Neural progenitor cell (in vitro differentiated cells): ENCODE measurements around the gene RGS9. TPM values are rescaled to one million over a fixed set of nuclear protein-coding genes. Genes with fewer than 3 reads are reported as not detected.

ENCODE experiments used
- DNase-seq: peaks from one replicate; pipeline ENCODE4 v3.0.0-alpha.2; 2016; ENCODE audit warnings: low spot score
- H2AFZ ChIP-seq: fragments of 200-600 bp; sonication (generic); replicated peaks from 2 replicates; pipeline ENCODE4 v1.6.1; 2016; ENCODE audit warnings: antibody characterized with exemption
- H3F3A ChIP-seq: fragments of 200-600 bp; sonication (generic); 2 replicates; pipeline ENCODE4 v1.6.1; 2016; ENCODE audit warnings: antibody characterized with exemption, low read depth
- H3K27ac ChIP-seq: fragments of 200-600 bp; sonication (generic); 2 replicates; pipeline ENCODE4 v1.5.1; 2016; ENCODE audit warnings: mild to moderate bottlenecking
- H3K27me3 ChIP-seq: fragments of 200-600 bp; sonication (generic); 2 replicates; pipeline ENCODE4 v1.6.1; 2016; ENCODE audit warnings: mild to moderate bottlenecking, moderate library complexity
- H3K36me3 ChIP-seq: fragments of 200-600 bp; sonication (generic); 2 replicates; pipeline ENCODE4 v1.5.1; 2016
- H3K4me1 ChIP-seq: fragments of 200-600 bp; sonication (generic); 2 replicates; pipeline ENCODE4 v1.6.1; 2016; ENCODE audit warnings: mixed run types
- H3K4me2 ChIP-seq: fragments of 200-600 bp; sonication (generic); 2 replicates; pipeline ENCODE4 v1.6.1; 2016
- H3K4me3 ChIP-seq: fragments of 200-600 bp; sonication (generic); 2 replicates; pipeline ENCODE4 v1.5.1; 2016
- H3K79me2 ChIP-seq: fragments of 200-600 bp; sonication (generic); 2 replicates; pipeline ENCODE4 v1.6.1; 2016; ENCODE audit warnings: low read depth
- H3K9ac ChIP-seq: fragments of 200-600 bp; sonication (generic); 2 replicates; pipeline ENCODE4 v1.6.1; 2016
- H3K9me3 ChIP-seq: fragments of 200-600 bp; sonication (generic); 2 replicates; pipeline ENCODE4 v1.5.1; 2016; ENCODE audit warnings: low read depth
- H4K20me1 ChIP-seq: fragments of 200-600 bp; sonication (generic); 2 replicates; pipeline ENCODE4 v1.6.1; 2016; ENCODE audit warnings: low read depth
- H3K27ac Mint-ChIP-seq: 3 replicates; pipeline ENCODE4 v1.8.0; 2021; ENCODE audit warnings: mixed read lengths
- H3K27me3 Mint-ChIP-seq: 2 replicates; pipeline ENCODE4 v1.8.0; 2022; ENCODE audit warnings: low read depth, mild to moderate bottlenecking, inconsistent platforms, moderate library complexity, mixed read lengths; ENCODE audit not compliant: insufficient read depth
- H3K36me3 Mint-ChIP-seq: 3 replicates; pipeline ENCODE4 v1.8.0; 2021; ENCODE audit warnings: mixed read lengths
- H3K4me1 Mint-ChIP-seq: 3 replicates; pipeline ENCODE4 v1.8.0; 2021; ENCODE audit warnings: mixed read lengths
- H3K4me3 Mint-ChIP-seq: 3 replicates; pipeline ENCODE4 v1.8.0; 2021; ENCODE audit warnings: mild to moderate bottlenecking, moderate library complexity, mixed read lengths
- H3K9me3 Mint-ChIP-seq: 3 replicates; pipeline ENCODE4 v1.8.0; 2020; ENCODE audit warnings: mixed read lengths
- EZH2 ChIP-seq: fragments of 200-600 bp; sonication (generic); IDR thresholded peaks from 2 replicates; pipeline ENCODE4 v1.6.1; 2017; ENCODE audit warnings: antibody characterized with exemption, mild to moderate bottlenecking, moderate library complexity
- EZH2phosphoT487 ChIP-seq: fragments of 200-600 bp; sonication (generic); IDR thresholded peaks from 2 replicates; pipeline ENCODE4 v1.6.1; 2017; ENCODE audit warnings: antibody characterized with exemption
- total RNA-seq: library from RNA; depleted of rRNA; stranded (reverse); fragments of >200 nt; gene quantifications from 2 replicates; pipeline ENCODE4 v1.2.3, GENCODE V29; 2015; ENCODE audit warnings: low replicate concordance
- TF ChIP-seq, protein P1 (sequence below): fragments of 200-600 bp; sonication (generic); IDR thresholded peaks from 2 replicates; pipeline ENCODE4 v1.5.1; 2017; ENCODE audit warnings: antibody characterized with exemption, mild to moderate bottlenecking

The RGS9 gene
- total RNA-seq, 1 donor from 2014 or later, result 7.9 TPM

DNA sequence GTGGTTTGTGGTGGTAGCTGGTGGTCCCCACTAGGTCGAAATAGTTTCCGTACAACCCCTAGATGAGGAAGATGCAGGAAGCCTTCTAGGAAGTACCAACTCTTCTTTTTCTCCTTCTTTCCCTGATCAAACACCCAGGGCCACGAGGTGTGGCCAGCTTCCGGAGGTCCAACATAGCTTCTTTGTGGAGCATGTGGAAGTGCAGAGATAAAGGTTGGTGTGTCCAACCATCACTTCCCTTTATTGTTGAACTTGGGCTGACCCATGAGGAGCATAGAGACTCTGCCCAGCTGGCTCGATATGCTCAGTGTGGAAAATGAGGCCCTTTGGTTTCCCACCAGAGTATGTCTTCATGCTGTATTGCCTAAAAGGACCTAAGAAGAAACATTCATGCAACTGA lies 6.3 kb upstream of the RGS9 start:
- Histone ChIP-seq H3K4me2 (no peak overlapping the region), H3K9me3 (no peaks in the 10 kb centered on the region), H3K27ac (no peak overlapping the region), H3K4me3 (no peak overlapping the region), H3K36me3 (no peaks in the 10 kb centered on the region), H3K9ac (no peak overlapping the region), H3K27me3 (peaks cover 9% of the 10 kb centered on the region), H4K20me1 (no peaks in the 10 kb centered on the region), H3K4me1 (no peaks in the 10 kb centered on the region), H3K79me2 (no peaks in the 10 kb centered on the region), H2AFZ (no peak overlapping the region), H3F3A (no peaks in the 10 kb centered on the region)
- H3K4me3 Mint-ChIP-seq, result no peak overlapping the region
- H3K27ac Mint-ChIP-seq, result peak overlapping the region; percentile 17
- DNase-seq, result no peak
- TF ChIP-seq EZH2 (no peak), EZH2phosphoT487 (no peak)
- TF ChIP-seq, protein P1, sequence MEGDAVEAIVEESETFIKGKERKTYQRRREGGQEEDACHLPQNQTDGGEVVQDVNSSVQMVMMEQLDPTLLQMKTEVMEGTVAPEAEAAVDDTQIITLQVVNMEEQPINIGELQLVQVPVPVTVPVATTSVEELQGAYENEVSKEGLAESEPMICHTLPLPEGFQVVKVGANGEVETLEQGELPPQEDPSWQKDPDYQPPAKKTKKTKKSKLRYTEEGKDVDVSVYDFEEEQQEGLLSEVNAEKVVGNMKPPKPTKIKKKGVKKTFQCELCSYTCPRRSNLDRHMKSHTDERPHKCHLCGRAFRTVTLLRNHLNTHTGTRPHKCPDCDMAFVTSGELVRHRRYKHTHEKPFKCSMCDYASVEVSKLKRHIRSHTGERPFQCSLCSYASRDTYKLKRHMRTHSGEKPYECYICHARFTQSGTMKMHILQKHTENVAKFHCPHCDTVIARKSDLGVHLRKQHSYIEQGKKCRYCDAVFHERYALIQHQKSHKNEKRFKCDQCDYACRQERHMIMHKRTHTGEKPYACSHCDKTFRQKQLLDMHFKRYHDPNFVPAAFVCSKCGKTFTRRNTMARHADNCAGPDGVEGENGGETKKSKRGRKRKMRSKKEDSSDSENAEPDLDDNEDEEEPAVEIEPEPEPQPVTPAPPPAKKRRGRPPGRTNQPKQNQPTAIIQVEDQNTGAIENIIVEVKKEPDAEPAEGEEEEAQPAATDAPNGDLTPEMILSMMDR, result no peak
- H3K9me3 Mint-ChIP-seq, result no peaks in the 10 kb centered on the region
- no peaks in the 10 kb centered on the region for H3K36me3 Mint-ChIP-seq
- H3K27me3 Mint-ChIP-seq, result peaks cover 2% of the 10 kb centered on the region
- H3K4me1 Mint-ChIP-seq, result no peaks in the 10 kb centered on the region

DNA sequence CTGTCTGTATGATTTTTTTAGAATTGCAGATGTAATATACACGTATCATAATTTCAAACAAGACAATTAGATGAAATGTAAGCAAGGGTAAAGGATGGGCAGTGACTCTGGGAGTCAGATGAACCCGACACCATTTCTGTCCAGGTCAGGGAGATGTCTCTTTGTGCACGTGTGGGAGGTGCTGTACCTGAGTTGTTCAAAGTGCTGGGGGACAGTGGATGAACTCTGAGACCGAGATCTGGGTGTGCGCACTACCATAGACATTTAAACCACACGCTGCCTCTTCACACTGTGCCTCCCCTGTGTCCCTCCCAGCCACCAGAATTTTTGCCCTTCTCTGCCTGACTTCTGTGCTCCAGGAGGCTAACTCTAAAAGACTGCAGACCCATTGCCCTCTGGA lies 5.9 kb upstream of the RGS9 start:
- H3K36me3 Mint-ChIP-seq, result no peaks in the 10 kb centered on the region
- Histone ChIP-seq H4K20me1 (no peaks in the 10 kb centered on the region), H3K9ac (no peak overlapping the region), H3K4me3 (no peak overlapping the region), H3K27ac (no peak overlapping the region), H3K9me3 (no peaks in the 10 kb centered on the region), H3K79me2 (no peaks in the 10 kb centered on the region), H3K4me2 (no peak overlapping the region), H3F3A (peaks cover under 1% of the 10 kb centered on the region), H3K36me3 (no peaks in the 10 kb centered on the region), H2AFZ (no peak overlapping the region), H3K27me3 (peaks cover 10% of the 10 kb centered on the region), H3K4me1 (no peaks in the 10 kb centered on the region)
- no peak for TF ChIP-seq EZH2phosphoT487
- TF ChIP-seq, protein P1, result no peak
- no peak for TF ChIP-seq EZH2
- no peaks in the 10 kb centered on the region for H3K4me1 Mint-ChIP-seq
- H3K27me3 Mint-ChIP-seq, result peaks cover 2% of the 10 kb centered on the region
- H3K9me3 Mint-ChIP-seq, result no peaks in the 10 kb centered on the region
- H3K4me3 Mint-ChIP-seq, result no peak overlapping the region
- no peak for DNase-seq
- peak overlapping the region; percentile 17 for H3K27ac Mint-ChIP-seq

DNA sequence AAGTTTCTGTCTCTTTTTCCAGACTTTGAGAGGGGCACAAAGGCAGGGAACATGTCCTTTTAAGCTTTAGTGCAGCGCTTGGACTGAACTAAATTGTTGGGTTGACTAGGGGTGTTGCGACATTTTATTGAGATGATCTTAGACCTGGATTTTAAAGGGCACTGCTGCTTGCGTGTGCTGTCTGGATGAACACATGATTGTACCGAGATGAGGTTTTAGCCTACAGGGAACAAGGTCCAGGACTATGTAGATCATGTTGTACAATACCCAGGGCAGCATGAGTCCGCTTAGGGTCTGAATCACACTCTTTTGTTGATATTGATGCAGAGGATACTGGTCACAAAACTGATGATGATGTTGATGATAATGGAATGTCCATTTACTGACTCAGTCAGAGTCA lies 5.2 kb upstream of the RGS9 start:
- H3K4me1 ChIP-seq, result no peaks in the 10 kb centered on the region
- no peak overlapping the region for H2AFZ ChIP-seq
- H3K79me2 ChIP-seq, result no peaks in the 10 kb centered on the region
- TF ChIP-seq EZH2phosphoT487, result no peak
- TF ChIP-seq EZH2, result no peak
- TF ChIP-seq, protein P1, result no peak
- H3K27ac ChIP-seq, result no peak overlapping the region
- no peak overlapping the region for H3K9ac ChIP-seq
- no peaks in the 10 kb centered on the region for H3K9me3 ChIP-seq
- no peak overlapping the region for H3K4me2 ChIP-seq
- peaks cover 2% of the 10 kb centered on the region for H3K27me3 Mint-ChIP-seq
- no peaks in the 10 kb centered on the region for H3K36me3 Mint-ChIP-seq
- H3K27ac Mint-ChIP-seq, result no peak overlapping the region
- no peak overlapping the region for H3K4me3 Mint-ChIP-seq
- peaks cover 17% of the 10 kb centered on the region for H3K27me3 ChIP-seq
- peaks cover 3% of the 10 kb centered on the region for H3K4me1 Mint-ChIP-seq
- no peak for DNase-seq
- no peaks in the 10 kb centered on the region for H4K20me1 ChIP-seq
- H3K36me3 ChIP-seq, result no peaks in the 10 kb centered on the region
- no peak overlapping the region for H3K4me3 ChIP-seq
- H3K9me3 Mint-ChIP-seq, result no peaks in the 10 kb centered on the region
- peaks cover 6% of the 10 kb centered on the region for H3F3A ChIP-seq
